GM12878 (cell line): ENCODE data around the gene DMXL2.

ENCODE experiments used
- HCFC1 ChIP-seq: fragments of 150-350 bp; IDR thresholded peaks from 2 replicates; pipeline ENCODE4 v1.6.1; 2014; ENCODE audit warnings: low read length
- NR2F1 ChIP-seq: fragments of 450-650 bp; conservative IDR thresholded peaks from 2 replicates; pipeline ENCODE4 v1.6.1; 2017; ENCODE audit warnings: mild to moderate bottlenecking
- POLR2A ChIP-seq: IDR thresholded peaks from 2 replicates; pipeline ENCODE4 v1.6.1; 2011; ENCODE audit warnings: low read depth, mild to moderate bottlenecking, low read length
- POLR2AphosphoS2 ChIP-seq: IDR thresholded peaks from 2 replicates; pipeline ENCODE4 v1.6.1; 2011; ENCODE audit warnings: low read depth, mild to moderate bottlenecking, low read length, improper control_type of control experiment, moderate library complexity
- SPI1 ChIP-seq: IDR thresholded peaks from 2 replicates; pipeline ENCODE4 v1.6.1; 2011; ENCODE audit warnings: low read depth, mild to moderate bottlenecking, low read length, moderate library complexity, borderline replicate concordance; ENCODE audit not compliant: insufficient read depth
- SREBF2 ChIP-seq: IDR thresholded peaks from 2 replicates; pipeline ENCODE4 v1.6.1; 2012; ENCODE audit warnings: mild to moderate bottlenecking, low read length
- TF ChIP-seq, protein P1 (sequence below), 3 experiments: IDR thresholded peaks in 2 of 3; conservative IDR thresholded peaks in 1 of 3; 2 replicates each; pipeline ENCODE4 v1.5.1; 2011; ENCODE audit warnings: low read depth in 3 of 3, low read length in 3 of 3, mild to moderate bottlenecking in 3 of 3, control low read depth in 2 of 3, moderate library complexity in 2 of 3, inconsistent platforms in 1 of 3, mixed read lengths in 1 of 3; ENCODE audit not compliant: control insufficient read depth in 2 of 3, insufficient read depth in 1 of 3; ENCODE audit errors: extremely low read depth in 1 of 3
- TF ChIP-seq, protein P2 (sequence below): fragments of 450-650 bp; formaldehyde crosslinking; IDR thresholded peaks from 2 replicates; pipeline ENCODE4 v1.4.0; 2020; ENCODE audit warnings: mild to moderate bottlenecking, moderate library complexity

DNA sequence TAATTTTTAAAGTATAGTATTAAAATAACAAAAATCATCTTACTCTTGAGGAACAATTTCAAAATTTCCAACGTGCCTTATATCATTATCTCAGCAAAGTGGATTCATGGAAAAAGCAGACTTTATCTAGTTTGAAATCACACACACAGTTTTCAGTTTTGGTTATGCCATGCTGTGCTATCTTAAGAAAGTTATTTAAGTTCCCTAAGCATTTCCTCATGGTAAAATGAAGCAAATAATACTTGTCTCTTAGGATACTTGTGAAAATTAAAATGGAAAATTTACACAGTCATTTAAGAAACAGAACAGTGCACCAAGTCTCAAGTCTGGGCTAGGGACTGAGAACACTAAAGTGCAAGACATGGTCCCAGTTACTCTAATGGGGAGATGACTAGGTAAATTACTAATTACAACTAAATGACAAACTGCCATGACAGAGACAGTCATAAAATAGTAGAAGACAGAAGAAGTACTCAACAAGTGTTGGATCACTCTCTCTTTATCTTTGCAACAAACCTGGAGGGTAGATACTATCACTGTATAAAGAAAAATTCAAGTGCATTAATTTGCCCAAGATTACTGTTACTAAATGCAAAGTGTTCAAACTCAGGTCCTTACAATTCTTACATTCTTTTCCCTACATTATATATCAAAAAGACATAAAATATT is 44.8 kb downstream of the DMXL2 start:
- TF ChIP-seq, protein P1, sequence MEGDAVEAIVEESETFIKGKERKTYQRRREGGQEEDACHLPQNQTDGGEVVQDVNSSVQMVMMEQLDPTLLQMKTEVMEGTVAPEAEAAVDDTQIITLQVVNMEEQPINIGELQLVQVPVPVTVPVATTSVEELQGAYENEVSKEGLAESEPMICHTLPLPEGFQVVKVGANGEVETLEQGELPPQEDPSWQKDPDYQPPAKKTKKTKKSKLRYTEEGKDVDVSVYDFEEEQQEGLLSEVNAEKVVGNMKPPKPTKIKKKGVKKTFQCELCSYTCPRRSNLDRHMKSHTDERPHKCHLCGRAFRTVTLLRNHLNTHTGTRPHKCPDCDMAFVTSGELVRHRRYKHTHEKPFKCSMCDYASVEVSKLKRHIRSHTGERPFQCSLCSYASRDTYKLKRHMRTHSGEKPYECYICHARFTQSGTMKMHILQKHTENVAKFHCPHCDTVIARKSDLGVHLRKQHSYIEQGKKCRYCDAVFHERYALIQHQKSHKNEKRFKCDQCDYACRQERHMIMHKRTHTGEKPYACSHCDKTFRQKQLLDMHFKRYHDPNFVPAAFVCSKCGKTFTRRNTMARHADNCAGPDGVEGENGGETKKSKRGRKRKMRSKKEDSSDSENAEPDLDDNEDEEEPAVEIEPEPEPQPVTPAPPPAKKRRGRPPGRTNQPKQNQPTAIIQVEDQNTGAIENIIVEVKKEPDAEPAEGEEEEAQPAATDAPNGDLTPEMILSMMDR (IDR thresholded peaks at IDR 0.05 in 2 of 3, conservative IDR thresholded peaks at IDR 0.05 in 1 of 3; ENCODE audit: control insufficient read depth in 2 of 3, extremely low read depth in 1 of 3, insufficient read depth in 1 of 3, low read depth in 3 of 3, low read length in 3 of 3), result no peak
- TF ChIP-seq POLR2AphosphoS2 (no peak), NR2F1 (no peak), HCFC1 (no peak), SPI1 (no peak), SREBF2 (no peak), POLR2A (no peak)
- TF ChIP-seq, protein P2, sequence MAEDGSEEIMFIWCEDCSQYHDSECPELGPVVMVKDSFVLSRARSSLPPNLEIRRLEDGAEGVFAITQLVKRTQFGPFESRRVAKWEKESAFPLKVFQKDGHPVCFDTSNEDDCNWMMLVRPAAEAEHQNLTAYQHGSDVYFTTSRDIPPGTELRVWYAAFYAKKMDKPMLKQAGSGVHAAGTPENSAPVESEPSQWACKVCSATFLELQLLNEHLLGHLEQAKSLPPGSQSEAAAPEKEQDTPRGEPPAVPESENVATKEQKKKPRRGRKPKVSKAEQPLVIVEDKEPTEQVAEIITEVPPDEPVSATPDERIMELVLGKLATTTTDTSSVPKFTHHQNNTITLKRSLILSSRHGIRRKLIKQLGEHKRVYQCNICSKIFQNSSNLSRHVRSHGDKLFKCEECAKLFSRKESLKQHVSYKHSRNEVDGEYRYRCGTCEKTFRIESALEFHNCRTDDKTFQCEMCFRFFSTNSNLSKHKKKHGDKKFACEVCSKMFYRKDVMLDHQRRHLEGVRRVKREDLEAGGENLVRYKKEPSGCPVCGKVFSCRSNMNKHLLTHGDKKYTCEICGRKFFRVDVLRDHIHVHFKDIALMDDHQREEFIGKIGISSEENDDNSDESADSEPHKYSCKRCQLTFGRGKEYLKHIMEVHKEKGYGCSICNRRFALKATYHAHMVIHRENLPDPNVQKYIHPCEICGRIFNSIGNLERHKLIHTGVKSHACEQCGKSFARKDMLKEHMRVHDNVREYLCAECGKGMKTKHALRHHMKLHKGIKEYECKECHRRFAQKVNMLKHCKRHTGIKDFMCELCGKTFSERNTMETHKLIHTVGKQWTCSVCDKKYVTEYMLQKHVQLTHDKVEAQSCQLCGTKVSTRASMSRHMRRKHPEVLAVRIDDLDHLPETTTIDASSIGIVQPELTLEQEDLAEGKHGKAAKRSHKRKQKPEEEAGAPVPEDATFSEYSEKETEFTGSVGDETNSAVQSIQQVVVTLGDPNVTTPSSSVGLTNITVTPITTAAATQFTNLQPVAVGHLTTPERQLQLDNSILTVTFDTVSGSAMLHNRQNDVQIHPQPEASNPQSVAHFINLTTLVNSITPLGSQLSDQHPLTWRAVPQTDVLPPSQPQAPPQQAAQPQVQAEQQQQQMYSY (CRISPR knock-in tag), result no peak
